Ovary (tissue), 9 donors: ENCODE results near the gene TNFRSF11A. TPM values are rescaled to one million over a fixed set of nuclear protein-coding genes. Genes with fewer than 3 reads are reported as not detected.

Experiments used
- DNase-seq, 5 donors: peaks; one replicate each; pipeline ENCODE4 v3.0.0-alpha.2; 2019 to 2020
- H3K27ac ChIP-seq, 2 donors: fragments of 200-600 bp; one replicate each; pipeline versions ENCODE4 v1.5.1 to v1.8.0; 2019 to 2022
- H3K27me3 ChIP-seq: fragments of 200-600 bp; one replicate; pipeline ENCODE4 v1.8.0; 2022
- H3K36me3 ChIP-seq: fragments of 200-600 bp; sonication (generic); one replicate; pipeline ENCODE4 v1.5.1; 2019
- H3K4me1 ChIP-seq: one replicate; pipeline ENCODE4 v1.8.1; 2013; ENCODE audit warnings: mild to moderate bottlenecking, moderate library complexity; ENCODE audit not compliant: insufficient read depth
- H3K4me3 ChIP-seq: fragments of 200-600 bp; sonication (generic); one replicate; pipeline ENCODE4 v1.5.1; 2017
- H3K9me3 ChIP-seq, 2 donors: fragments of 200-600 bp in 1 of 2; sonication (generic) in 1 of 2; one replicate each; pipeline versions ENCODE4 v1.5.1 to v1.8.1; 2013 to 2019; ENCODE audit warnings: mild to moderate bottlenecking in 1 of 2, moderate library complexity in 1 of 2
- EP300 ChIP-seq: sonication (generic); formaldehyde crosslinking; IDR thresholded peaks from one replicate; pipeline ENCODE4 v1.6.1; 2017; ENCODE audit warnings: antibody characterized with exemption
- POLR2A ChIP-seq: fragments of 450-650 bp; IDR thresholded peaks from one replicate; pipeline ENCODE4 v1.6.1; 2017; ENCODE audit warnings: antibody characterized with exemption, mild to moderate bottlenecking, moderate library complexity
- WGBS, 3 donors: extraction: QIAGEN DNeasy Blood & Tissue Kit in 1 of 3; methylation state at CpG; one replicate each; pipeline versions ENCODE4 v1.1.5 to v1.1.7; 2013 to 2017; 5-methylcytosine and 5-hydroxymethylcytosine counted together
- intact Hi-C, 4 donors: fragments of 100-400 bp; cut with DNase I; formaldehyde crosslinking; loops; one replicate each; pipeline versions ENCODE4 v1.11.0 to v1.15.1; 2022 to 2023
- polyA plus RNA-seq, 2 donors: library from polyadenylated mRNA; stranded (reverse); fragments of 200-250 nt in 1 of 2; fragments of 350-450 nt in 1 of 2; fragmentation: Illumina TruSeq in 1 of 2; extraction: RNeasy Lipid Tissue Mini Kit (QIAGEN cat#74804) in 1 of 2; gene quantifications; one replicate each; pipeline ENCODE4 v1.2.3, GENCODE V29; 2013 to 2014
- total RNA-seq, 7 donors: library from RNA; depleted of rRNA in 2 of 7; stranded (reverse); fragments of >200 nt in 2 of 7; fragmentation: NEBNext Ultra II Directional in 3 of 7; extraction: Animal tissue kit (Norgen Biotek cat#: 25700) in 3 of 7; gene quantifications; one replicate each; pipeline versions ENCODE4 v1.1.0 to v1.2.4, GENCODE V29; 2016 to 2023
- TF ChIP-seq, protein P1 (sequence below), 3 donors: fragments of 450-650 bp in 2 of 3; fragments of 200-600 bp in 1 of 3; IDR thresholded peaks; one replicate each; pipeline versions ENCODE4 v1.5.1 to v1.8.0; 2016 to 2022; ENCODE audit warnings: antibody characterized with exemption in 3 of 3, mild to moderate bottlenecking in 1 of 3
- donor health status: DM: no; HTN: no; CAD: no; lungs with moderate emphysema.
- donor health status: DM: no; HTN: no; CAD: no.
- donor health status: Bipolar disorder and iron deficiency.
- donor health status: DM: yes; HTN: yes; CAD: no.
- donor health status: DM: no; HTN: no; CAD: no.
- donor health status: DM: yes; HTN: yes; CAD: no.

Gene TNFRSF11A
- total and polyA plus RNA-seq, 9 donors: 0.70 to 9.2 (median 1.8) TPM

DNA sequence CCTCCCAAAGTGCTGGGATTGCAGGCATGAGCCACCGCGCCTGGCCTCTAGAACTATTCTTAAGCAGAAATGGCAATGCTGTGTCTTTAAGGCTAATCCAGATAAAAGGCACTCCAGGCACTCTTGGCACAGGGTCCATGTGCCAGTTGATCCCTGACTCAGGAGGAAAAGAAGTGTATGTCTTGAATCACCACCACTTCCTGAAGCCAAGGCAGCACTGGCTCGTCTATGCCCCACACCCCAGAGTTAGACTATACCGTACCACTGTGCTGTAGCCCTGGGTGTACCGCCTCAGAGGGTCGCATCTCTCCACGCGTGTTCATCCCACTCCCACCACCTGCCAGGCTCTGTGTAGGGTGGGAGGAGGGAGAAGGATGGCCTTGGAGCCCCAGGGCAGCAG lies 9.0 kb downstream of the TNFRSF11A start:
- DNase-seq: no peak
- Histone ChIP-seq H3K27ac (no peak overlapping the region), H3K4me3 (no peak overlapping the region), H3K27me3 (no peaks in the 10 kb centered on the region), H3K36me3 (no peaks in the 10 kb centered on the region), H3K4me1 (no peaks in the 10 kb centered on the region), H3K9me3 (no peaks in the 10 kb centered on the region)
- intact Hi-C loops: no loop called here
- 85 to 89% (median 87%) methylated on average over 8 of the region's 8 CpGs for WGBS, 3 donors
- TF ChIP-seq EP300 (no peak), POLR2A (no peak)
- TF ChIP-seq, protein P1, sequence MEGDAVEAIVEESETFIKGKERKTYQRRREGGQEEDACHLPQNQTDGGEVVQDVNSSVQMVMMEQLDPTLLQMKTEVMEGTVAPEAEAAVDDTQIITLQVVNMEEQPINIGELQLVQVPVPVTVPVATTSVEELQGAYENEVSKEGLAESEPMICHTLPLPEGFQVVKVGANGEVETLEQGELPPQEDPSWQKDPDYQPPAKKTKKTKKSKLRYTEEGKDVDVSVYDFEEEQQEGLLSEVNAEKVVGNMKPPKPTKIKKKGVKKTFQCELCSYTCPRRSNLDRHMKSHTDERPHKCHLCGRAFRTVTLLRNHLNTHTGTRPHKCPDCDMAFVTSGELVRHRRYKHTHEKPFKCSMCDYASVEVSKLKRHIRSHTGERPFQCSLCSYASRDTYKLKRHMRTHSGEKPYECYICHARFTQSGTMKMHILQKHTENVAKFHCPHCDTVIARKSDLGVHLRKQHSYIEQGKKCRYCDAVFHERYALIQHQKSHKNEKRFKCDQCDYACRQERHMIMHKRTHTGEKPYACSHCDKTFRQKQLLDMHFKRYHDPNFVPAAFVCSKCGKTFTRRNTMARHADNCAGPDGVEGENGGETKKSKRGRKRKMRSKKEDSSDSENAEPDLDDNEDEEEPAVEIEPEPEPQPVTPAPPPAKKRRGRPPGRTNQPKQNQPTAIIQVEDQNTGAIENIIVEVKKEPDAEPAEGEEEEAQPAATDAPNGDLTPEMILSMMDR (IDR thresholded peaks at IDR 0.05): no peak

DNA sequence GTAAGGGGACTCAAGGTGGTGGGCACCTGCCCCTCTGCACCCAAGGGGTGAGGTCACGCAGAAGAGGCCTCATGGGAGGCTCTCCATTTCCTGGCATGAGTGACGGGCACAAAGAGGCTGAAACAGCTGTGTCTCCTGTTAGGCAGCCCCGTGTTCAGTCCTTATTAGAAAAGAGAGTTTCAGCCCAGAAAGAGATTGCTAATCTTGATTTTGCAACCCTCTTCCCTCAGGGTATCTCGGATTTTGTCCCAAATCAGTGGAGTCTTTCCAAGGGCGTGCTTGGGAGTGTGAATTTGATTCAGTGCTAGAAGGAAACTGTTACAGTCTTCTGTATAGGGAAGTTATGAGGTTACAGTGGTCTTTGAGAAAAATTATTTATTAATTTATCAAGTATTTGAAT lies 10.4 kb downstream of the TNFRSF11A start:
- 81 to 89% (median 88%) methylated on average over 5 of the region's 5 CpGs for WGBS, 3 donors
- intact Hi-C loops: no loop called here
- no peak for DNase-seq

DNA sequence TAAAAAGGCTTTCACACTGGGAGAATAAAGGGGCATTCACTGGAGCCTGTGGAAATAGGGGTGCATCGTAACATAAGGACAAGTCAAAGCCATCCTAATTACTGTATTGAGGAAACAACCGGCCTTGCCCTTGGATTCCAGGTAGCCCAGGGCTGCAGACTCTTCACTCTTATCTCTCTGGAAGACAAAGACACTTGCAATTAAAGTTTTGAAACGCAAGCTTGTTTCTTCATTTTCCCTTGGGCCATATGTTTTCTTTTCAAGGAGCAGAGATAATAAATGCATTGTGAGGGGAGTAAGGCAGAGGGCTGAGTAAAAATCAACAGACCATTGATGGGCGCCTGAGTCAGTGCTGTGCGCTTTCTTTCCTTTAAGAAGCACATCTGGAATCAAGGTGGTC lies 11.5 kb downstream of the TNFRSF11A start:
- intact Hi-C loops: no loop called here
- H3K9me3 ChIP-seq: no peaks in the 10 kb centered on the region
- H3K27me3 ChIP-seq: no peaks in the 10 kb centered on the region
- H3K4me1 ChIP-seq: no peaks in the 10 kb centered on the region
- 57 to 62% (median 57%) methylated on average over 5 of the region's 5 CpGs for WGBS, 3 donors
- H3K27ac ChIP-seq: no peak overlapping the region
- no peak for DNase-seq
- no peak for TF ChIP-seq EP300
- no peak for TF ChIP-seq POLR2A
- TF ChIP-seq, protein P1 (IDR thresholded peaks at IDR 0.05): no peak
- no peaks in the 10 kb centered on the region for H3K36me3 ChIP-seq
- no peak overlapping the region for H3K4me3 ChIP-seq

More for the DNA sequence above, 10.4 kb downstream of the TNFRSF11A start:
- Histone ChIP-seq H3K27ac (no peak overlapping the region), H3K36me3 (no peaks in the 10 kb centered on the region), H3K27me3 (no peaks in the 10 kb centered on the region), H3K4me1 (no peaks in the 10 kb centered on the region), H3K9me3 (no peaks in the 10 kb centered on the region), H3K4me3 (no peak overlapping the region)
- no peak for TF ChIP-seq EP300
- TF ChIP-seq, protein P1 (IDR thresholded peaks at IDR 0.05): no peak
- no peak for TF ChIP-seq POLR2A

DNA sequence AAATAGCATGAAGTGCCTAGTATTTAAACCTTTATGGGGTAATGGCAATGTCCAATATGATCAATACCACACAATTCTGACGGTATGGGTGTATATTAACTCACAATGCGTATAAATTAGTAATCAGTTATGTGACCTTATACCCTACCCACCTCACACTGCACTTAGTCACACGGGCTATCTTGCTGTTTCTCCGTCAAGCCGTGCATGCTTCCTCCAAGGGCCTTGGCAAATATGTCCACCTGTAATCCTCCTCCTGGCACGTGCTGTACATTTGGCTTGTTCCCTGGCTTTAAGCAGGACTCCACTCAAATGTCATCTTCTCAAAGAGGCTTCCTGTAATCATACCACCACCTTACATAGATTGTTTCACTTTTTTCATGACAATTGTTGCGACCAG lies 12.2 kb downstream of the TNFRSF11A start:
- H3K4me1 ChIP-seq: no peaks in the 10 kb centered on the region
- H3K4me3 ChIP-seq: no peak overlapping the region
- H3K27me3 ChIP-seq: no peaks in the 10 kb centered on the region
- no peak for TF ChIP-seq POLR2A
- no peak for TF ChIP-seq EP300
- TF ChIP-seq, protein P1 (IDR thresholded peaks at IDR 0.05): no peak
- H3K27ac ChIP-seq: no peak overlapping the region
- H3K36me3 ChIP-seq: no peaks in the 10 kb centered on the region
- H3K9me3 ChIP-seq: no peaks in the 10 kb centered on the region
- intact Hi-C loops: no loop called here
- WGBS, 3 donors: 70 to 79% (median 73%) methylated on average over 7 of the region's 7 CpGs
- no peak for DNase-seq
